ENCODE measurements around the gene INAFM1.

The INAFM1 gene

GRCh38 chr19:47313754-47314295 is 39.1 kb downstream of the INAFM1 start:
- DNase-seq: no peak

GRCh38 chr19:47315125-47315821 is 40.6 kb downstream of the INAFM1 start:
- DNase-seq: no peak

- DNase-seq: no peak
Observed at GRCh38 chr19:47316513-47316912, 41.8 kb downstream of the INAFM1 start.

GRCh38 chr19:47319923-47320871 is 45.5 kb downstream of the INAFM1 start:
- DNase-seq: no peak

GRCh38 chr19:47321630-47322029 is 46.9 kb downstream of the INAFM1 start:
- no peak for DNase-seq

- DNase-seq: no peak
Observed at GRCh38 chr19:47322058-47322457, 47.4 kb downstream of the INAFM1 start.

GRCh38 chr19:47323409-47323808 is 48.7 kb downstream of the INAFM1 start:
- no peak for DNase-seq

- DNase-seq: no peak
Observed at GRCh38 chr19:47323872-47324271, 49.2 kb downstream of the INAFM1 start.

- DNase-seq: no peak
Observed at GRCh38 chr19:47324502-47324901, 49.8 kb downstream of the INAFM1 start.
